ENCODE data around the gene ALK.
"Not testable (repeated sequence)": the region's sequence is repeated elsewhere in the genome, so short reads cannot be mapped to it uniquely, and the experiment has no call there.

ALK gene

DNA sequence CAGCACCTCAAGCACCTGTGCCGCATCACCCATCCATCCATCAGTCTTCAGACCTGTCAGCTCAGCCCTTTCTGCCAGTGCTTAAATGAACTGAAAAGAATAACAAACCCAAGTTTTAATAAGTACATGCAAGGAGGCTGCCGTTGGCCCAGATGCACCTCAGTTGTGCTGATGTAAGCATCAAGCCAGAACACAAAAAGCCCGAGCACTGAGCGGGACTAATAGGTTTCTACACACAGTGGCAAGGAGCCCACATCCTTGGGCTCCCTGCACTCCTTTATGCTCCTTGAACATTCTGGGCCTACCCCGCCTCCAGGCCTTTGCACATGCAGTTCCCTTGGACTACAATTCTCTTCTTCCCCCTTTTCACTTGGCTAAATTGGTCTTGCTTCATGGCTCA, 165.6 kb downstream of the ALK start:
- DNase-seq (ENCODE audit: low read depth in 2 of 2), result no peak

DNA sequence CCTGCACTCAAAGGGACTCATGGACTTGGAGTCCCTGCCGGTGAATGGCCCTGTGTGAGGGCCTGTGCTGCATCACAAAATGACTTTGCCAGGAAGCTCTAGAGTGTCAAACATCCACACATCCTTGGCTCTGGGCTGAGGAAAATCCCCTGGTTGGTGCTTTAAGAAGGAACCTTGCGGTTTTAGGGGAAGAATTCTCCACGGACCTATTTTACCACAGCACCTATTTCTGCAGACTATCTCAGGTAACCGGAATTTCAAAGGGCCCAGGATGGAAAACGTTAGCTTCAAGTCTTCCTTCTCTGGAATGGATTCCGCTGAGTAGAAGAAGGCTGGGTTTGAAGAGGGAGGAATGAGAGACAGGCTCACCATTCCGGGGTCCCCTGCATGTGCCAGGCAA, 166.2 kb downstream of the ALK start:
- no peak for DNase-seq (ENCODE audit: low read depth in 2 of 2)

DNA sequence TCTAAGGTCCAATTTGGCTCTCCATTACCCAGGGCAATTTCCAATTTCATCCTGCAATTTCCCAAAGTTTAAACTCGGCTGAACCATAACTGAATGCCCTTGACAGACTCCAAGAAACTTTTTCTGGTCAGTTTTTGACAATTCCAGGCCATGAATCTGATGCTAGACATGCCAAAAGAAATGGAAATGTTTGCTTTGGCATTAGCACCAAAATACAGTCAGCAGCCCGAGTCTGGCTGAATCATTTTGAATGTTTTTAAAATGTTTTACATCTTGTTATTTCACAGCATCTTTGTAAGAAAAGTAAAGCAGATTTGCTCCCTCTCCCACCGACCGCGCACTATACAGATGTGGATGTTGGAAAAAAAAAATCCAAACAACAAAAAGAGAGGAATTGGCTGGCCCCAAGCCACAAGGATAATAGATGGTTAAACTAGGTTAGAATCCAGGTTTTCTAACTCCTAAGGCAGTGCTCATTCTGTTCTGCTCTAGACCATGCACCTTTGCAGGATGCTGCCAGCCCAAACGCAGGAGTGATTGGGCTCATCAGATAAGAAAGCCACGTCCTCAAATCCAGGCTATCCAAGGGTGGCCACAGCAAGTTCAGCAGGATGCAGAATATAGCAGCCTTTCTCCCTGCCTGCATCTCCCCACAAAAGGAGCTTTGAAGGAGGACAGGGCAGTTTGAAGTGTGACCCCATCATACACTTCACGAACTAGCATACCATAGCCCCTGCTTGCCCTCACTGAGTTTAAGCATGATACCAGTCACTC, 167.5 kb downstream of the ALK start:
- no peak for DNase-seq (ENCODE audit: low read depth in 2 of 2)

DNA sequence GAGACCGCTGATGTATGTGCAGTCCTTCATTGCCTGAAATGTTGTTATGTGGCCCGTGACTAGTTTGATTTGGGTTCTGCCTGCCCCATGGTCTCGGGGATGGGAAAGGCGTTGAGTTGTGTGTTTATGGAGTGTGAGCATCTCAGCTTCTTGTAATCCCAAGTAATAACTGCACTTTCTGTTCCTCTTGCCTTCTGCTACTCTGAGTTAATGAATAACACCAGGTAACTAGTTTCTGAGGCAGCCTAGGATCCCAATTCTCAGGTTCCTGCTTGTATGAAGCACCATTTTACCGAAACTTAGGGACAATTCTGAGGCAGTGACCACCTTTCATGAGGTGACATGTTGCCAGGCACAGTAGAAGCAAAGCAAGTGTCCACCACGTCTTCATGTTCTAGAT, 170.0 kb downstream of the ALK start:
- DNase-seq (ENCODE audit: low read depth in 2 of 2), result no peak

DNA sequence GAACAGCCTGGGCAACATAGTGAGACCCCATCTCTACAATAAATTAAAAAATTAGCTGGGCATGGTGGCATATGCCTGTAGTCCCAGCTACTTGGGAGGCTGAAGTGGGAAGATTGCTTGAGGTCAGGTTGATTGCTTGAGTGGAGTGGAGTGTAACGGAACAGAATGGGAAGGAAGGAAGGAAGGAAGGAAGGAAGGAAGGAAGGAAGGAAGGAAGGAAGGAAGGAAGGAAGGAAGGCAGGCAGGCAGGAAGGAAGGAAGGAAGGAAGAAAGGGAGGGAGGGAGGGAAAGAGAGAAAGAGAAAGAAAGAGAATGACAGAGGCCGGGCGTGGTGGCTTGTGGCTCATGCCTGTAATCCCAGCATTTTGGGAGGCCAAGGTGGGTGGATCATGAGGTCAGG, 170.9 kb downstream of the ALK start:
- DNase-seq (ENCODE audit: low read depth in 2 of 2), result not testable (repeated sequence)

DNA sequence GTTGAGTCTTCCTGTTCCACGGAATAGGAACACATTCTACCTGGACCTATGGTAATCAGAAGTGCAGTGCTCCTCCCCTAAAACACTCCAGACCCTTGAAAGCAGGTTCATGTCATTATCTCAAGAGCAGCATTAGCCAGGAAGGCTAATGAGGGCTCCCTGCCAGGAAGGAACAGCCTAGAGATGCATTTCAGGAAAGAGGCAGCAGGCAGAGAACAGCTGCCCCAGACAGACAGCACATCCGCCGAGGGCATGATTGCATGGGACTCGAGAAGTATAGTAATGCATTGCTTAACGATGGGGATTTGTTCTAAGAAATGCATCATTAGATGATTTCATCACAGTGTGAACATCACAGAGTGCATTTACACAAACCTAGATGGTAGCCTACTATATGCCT, 171.5 kb downstream of the ALK start:
- DNase-seq (ENCODE audit: low read depth in 2 of 2), result no peak

DNA sequence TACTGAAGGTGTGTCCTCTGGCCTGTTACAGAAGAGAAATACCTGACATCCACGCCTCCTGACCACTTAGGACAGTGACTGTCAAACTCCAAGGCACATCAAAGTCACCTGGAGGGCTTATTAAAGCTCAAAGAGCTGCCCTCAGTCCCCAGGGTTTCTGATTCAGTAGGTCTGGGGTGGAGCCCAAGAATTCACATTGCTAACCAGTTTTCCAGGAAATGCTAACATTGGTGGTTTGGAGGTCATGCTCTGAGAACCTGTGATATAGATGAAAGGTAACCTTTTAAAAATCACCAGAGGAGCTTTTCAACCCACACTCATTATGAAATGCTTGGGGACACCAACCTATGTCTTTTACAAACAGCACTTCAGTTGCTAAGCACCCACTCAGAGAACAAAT, 172.3 kb downstream of the ALK start:
- DNase-seq (ENCODE audit: low read depth in 2 of 2), result no peak

- no peak for DNase-seq (ENCODE audit: low read depth in 2 of 2)
Observed at GRCh38 chr2:29747786-29748470, 173.5 kb downstream of the ALK start.

GRCh38 chr2:29744976-29745375, 176.4 kb downstream of the ALK start:
- no peak for DNase-seq (ENCODE audit: low read depth in 2 of 2)

DNA sequence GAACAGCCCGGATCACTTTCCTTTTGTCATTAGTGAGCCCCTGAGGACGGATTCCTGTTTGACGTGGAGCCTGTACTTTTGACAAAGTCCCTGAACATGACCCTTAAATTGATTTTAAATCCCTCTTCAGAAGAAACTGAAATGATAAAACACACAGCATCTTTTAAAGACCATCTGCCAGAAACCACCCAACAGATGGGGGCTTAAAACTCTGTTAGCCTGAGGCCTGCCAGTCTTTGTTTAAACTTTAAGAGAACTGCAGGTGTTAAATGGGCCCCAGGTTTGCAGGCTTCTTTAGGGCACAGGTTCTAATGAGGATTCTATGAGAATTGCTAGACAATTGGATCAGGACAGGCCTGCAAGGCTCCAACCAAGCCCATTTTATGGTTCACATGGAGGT, 177.9 kb downstream of the ALK start:
- DNase-seq (ENCODE audit: low read depth in 2 of 2), result no peak

- no peak for DNase-seq (ENCODE audit: low read depth in 2 of 2)
Observed at GRCh38 chr2:29742656-29743055, 178.7 kb downstream of the ALK start.

DNA sequence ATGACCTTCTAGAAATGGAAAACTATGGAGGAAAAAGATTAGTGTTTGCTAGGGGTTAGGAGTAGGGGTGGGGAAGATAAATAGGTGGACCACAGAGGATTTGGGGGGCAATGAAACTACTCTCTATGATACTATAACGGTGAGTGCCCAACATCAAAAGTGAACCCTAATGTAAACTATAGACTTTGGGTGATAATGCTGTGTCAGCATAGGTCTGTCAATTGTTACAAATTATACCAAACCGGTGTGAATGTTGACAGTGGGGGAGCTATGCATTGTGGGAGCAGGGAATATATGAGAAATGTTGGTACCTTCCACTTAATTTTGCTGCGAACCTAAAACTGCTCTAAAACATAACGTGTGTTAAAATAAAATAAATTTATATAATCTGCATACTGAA, 180.3 kb downstream of the ALK start:
- DNase-seq (ENCODE audit: low read depth in 2 of 2), result no peak

- DNase-seq (ENCODE audit: low read depth in 2 of 2), result no peak
Observed at GRCh38 chr2:29733965-29734364, 187.4 kb downstream of the ALK start.

DNA sequence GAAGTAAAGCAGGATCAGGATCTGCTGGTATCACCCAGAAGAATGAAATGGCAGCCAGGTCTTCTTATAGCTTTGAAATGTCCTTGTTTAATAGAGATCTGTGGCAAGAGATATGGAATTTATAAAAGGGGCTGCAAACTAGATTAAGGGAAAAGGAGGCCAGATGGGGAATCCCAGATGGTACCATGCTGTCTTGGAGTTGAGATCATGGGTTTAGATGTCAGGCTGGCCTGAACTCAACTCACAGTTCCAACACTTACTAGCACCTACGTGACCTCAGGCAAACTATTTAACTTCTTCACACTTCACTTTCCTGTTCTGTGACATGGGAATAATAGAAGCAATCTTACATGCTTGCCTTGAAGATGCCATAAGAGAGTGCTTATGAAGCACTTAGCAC, 188.2 kb downstream of the ALK start:
- no peak for DNase-seq (ENCODE audit: low read depth in 2 of 2)

DNA sequence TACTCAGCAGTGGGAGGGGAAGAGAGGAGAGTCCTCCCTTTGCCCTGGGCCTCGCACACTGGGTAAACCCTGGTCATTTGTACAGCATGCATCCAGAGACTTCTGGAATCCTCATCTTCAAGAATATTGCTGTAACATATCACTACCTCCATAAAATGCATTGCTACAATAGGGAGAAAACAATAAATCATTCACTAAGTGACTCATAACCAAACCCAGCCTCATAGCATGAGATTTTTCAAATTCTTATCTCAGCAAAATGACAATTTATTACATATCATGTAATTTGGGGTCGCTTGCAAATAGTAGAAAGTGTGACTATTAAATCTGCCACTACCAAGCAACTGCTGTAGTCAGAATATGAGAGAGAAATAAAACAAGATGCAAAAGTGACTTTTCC, 189.4 kb downstream of the ALK start:
- DNase-seq (ENCODE audit: low read depth in 2 of 2), result no peak

GRCh38 chr2:29729932-29730331, 191.5 kb downstream of the ALK start:
- DNase-seq (ENCODE audit: low read depth in 2 of 2), result no peak

- DNase-seq (ENCODE audit: low read depth in 2 of 2), result no peak
Observed at GRCh38 chr2:29729401-29729800, 192.0 kb downstream of the ALK start.

DNA sequence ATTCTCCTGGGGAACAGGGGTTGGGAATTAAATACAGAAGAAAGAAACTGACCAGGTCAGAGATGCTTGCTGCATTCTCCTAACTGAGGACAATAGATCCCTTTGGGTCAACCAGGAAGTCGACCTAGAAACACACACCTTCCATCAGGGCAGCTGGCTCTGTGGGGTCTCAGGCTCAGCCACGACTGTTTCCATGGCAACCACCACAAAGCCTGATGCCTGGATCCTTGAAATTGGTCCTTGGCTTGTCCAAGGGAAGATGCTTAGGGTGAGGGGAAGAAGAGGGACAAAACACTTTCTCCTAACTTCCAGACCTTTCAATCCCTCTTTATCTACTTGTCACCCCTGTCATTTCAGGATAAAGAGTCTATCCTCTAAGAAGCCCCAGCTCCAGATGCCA, 194.4 kb downstream of the ALK start:
- no peak for DNase-seq (ENCODE audit: low read depth in 2 of 2)

DNA sequence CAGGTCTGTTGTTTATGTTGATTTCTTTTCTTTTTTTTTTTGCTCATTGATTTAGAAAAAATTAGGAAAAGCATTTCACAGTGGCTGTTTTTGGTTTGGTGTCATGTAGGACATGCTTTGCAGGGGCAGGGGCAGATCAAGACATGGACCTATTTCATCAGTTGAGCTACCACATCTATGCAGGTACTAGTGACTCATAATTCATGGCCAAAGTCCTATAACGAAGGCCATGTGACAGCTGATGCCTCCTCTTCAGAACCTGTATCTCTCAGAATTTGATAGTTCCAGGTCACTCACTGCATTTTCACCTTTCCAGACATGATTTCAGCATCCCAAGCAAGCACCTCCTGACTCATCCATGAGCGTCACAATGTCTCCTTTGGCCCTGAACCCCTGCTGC, 195.8 kb downstream of the ALK start:
- DNase-seq (ENCODE audit: low read depth in 2 of 2), result no peak

GRCh38 chr2:29724282-29724681, 197.1 kb downstream of the ALK start:
- DNase-seq (ENCODE audit: low read depth in 2 of 2), result no peak

DNA sequence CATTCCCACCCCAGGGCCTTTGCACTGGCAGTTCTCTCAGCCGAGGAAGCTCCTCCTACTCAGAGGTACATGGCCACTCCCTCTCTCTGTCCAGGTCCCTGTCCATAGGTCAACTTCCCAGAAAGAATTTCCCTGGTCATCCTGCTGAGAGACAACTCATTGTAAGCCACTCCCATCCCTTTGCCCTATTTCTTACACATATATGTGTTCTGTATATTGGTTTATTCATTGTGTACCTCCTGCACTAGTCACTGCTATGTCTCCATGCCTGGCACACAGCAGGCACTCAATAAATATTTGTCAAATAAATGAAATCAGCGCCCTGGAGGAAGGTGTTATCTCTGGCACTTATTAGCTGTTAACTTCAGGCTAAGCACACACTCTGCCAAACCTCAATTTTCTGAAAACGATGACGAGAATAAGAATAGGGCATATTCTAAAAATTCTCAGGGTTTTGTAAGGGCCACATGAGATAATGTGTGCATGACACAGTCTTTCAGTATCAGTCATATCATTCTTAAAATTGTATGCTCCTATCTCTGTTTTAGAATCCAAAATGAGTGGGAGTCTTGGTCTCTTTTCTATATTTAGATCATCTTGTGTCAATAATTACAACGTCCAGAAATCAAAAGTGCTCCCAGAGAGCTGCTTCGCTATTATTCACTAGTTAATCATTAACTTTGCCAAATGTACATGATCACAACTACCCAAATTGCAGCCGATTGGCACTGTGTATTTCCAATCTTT, 198.0 kb downstream of the ALK start:
- no peak for DNase-seq (ENCODE audit: low read depth in 2 of 2)

- no peak for DNase-seq (ENCODE audit: low read depth in 2 of 2)
Observed at GRCh38 chr2:29719639-29720038, 201.7 kb downstream of the ALK start.

Measured in stimulated activated CD4-positive, alpha-beta T cell treated with anti-CD3 and anti-CD28 coated beads, Interleukin-12 subunit alpha, Interleukin-12 subunit beta, amount 100 ng/mL, for 24 hours (primary cell).